IMR-90 (cell line): Measurements from ENCODE around the gene MLLT10. TPM values are rescaled to one million over a fixed set of nuclear protein-coding genes. Genes with fewer than 3 reads are reported as not detected.

Experiments
- ATAC-seq: fragments of 200-7000 bp; cut with Tn5 transposase; 2 replicates; pipeline ENCODE4 v1.9.1; 2020; ENCODE audit warnings: low read depth, mild to moderate bottlenecking, moderate library complexity
- BruUV-seq: library from RNA; stranded (reverse); fragments of 400-500 nt; replicated peaks from 2 replicates; lab custom pipeline; 2021; lab: Mats Ljungman, UMichigan
- CTCF ChIA-PET: fragments of 300-600 bp; formaldehyde crosslinking; extraction: SDS; loops from one replicate; lab custom pipeline; 2021; ENCODE audit warnings: antibody characterized with exemption; lab: Yijun Ruan, JAX
- POLR2A ChIA-PET: fragments of 300-600 bp; sonication (Branson Sonifier 250); formaldehyde crosslinking; loops from one replicate; lab custom pipeline; 2022; ENCODE audit warnings: antibody characterized with exemption; ENCODE audit not compliant: unreplicated experiment; lab: Charles Lee
- DNase-seq: peaks from one replicate; pipeline ENCODE4 v3.0.0; 2013
- H2AFZ ChIP-seq: replicated peaks from 2 replicates; pipeline ENCODE3; 2013; ENCODE audit warnings: low read length, mild to moderate bottlenecking; ENCODE audit not compliant: poor library complexity
- H2AK5ac ChIP-seq: 2 replicates; pipeline ENCODE4 v1.6.1; 2013; ENCODE audit warnings: low read depth, low read length, inconsistent platforms
- H2AK9ac ChIP-seq: replicated peaks from 2 replicates; pipeline ENCODE3; 2013; ENCODE audit warnings: mild to moderate bottlenecking, low read depth, low read length, moderate library complexity; ENCODE audit not compliant: poor library complexity
- H2BK120ac ChIP-seq: 2 replicates; pipeline ENCODE4 v1.6.1; 2013; ENCODE audit warnings: low read depth, low read length, inconsistent platforms
- H2BK15ac ChIP-seq: 3 replicates; pipeline ENCODE4 v1.6.1; 2013; ENCODE audit warnings: low read depth, low read length, inconsistent platforms
- H2BK20ac ChIP-seq: 2 replicates; pipeline ENCODE4 v1.6.1; 2013; ENCODE audit warnings: low read depth, mild to moderate bottlenecking, inconsistent platforms, low read length, moderate library complexity
- H2BK5ac ChIP-seq: 2 replicates; pipeline ENCODE4 v1.6.1; 2013; ENCODE audit warnings: mild to moderate bottlenecking, low read depth, low read length, inconsistent platforms; ENCODE audit not compliant: poor library complexity, severe bottlenecking
- H3K14ac ChIP-seq: replicated peaks from 2 replicates; pipeline ENCODE4 v1.6.1; 2013; ENCODE audit warnings: low read depth, low read length, inconsistent platforms
- H3K18ac ChIP-seq: 2 replicates; pipeline ENCODE4 v1.6.1; 2013; ENCODE audit warnings: low read depth, low read length, control low read depth
- H3K23ac ChIP-seq: 2 replicates; pipeline ENCODE4 v1.6.1; 2013; ENCODE audit warnings: low read depth, low read length, inconsistent platforms
- H3K27ac ChIP-seq: 2 replicates; pipeline ENCODE4 v1.5.1; 2013; ENCODE audit warnings: mild to moderate bottlenecking, control low read depth, low read length; ENCODE audit not compliant: insufficient read depth
- H3K27me3 ChIP-seq: 2 replicates; pipeline ENCODE4 v1.6.1; 2013; ENCODE audit warnings: low read length; ENCODE audit not compliant: control insufficient read depth, insufficient read depth
- H3K36me3 ChIP-seq: 2 replicates; pipeline ENCODE4 v1.6.1; 2013; ENCODE audit warnings: low read length, mixed read lengths; ENCODE audit not compliant: control insufficient read depth, insufficient read depth
- H3K4ac ChIP-seq: 2 replicates; pipeline ENCODE4 v1.6.1; 2013; ENCODE audit warnings: low read depth, low read length, inconsistent platforms
- H3K4me1 ChIP-seq: 2 replicates; pipeline ENCODE4 v1.6.1; 2013; ENCODE audit warnings: low read length, mixed read lengths; ENCODE audit not compliant: control insufficient read depth, insufficient read depth
- H3K4me2 ChIP-seq: 2 replicates; pipeline ENCODE4 v1.6.1; 2013; ENCODE audit warnings: low read depth, mild to moderate bottlenecking, control low read depth, low read length, moderate library complexity
- H3K4me3 ChIP-seq: 2 replicates; pipeline ENCODE4 v1.5.1; 2013; ENCODE audit warnings: low read depth, mild to moderate bottlenecking, control low read depth, low read length, moderate library complexity; ENCODE audit not compliant: insufficient read depth
- H3K56ac ChIP-seq: 2 replicates; pipeline ENCODE4 v1.6.1; 2013; ENCODE audit warnings: low read length, inconsistent platforms; ENCODE audit not compliant: insufficient read depth; ENCODE audit errors: extremely low read depth
- H3K79me1 ChIP-seq, 2 experiments: 2 replicates each; pipeline ENCODE4 v1.6.1; 2013; ENCODE audit warnings: low read length in 2 of 2, inconsistent platforms in 1 of 2, low read depth in 1 of 2
- H3K9ac ChIP-seq: 2 replicates; pipeline ENCODE4 v1.6.1; 2013; ENCODE audit warnings: low read depth, low read length, control low read depth
- H3K9me1 ChIP-seq: 2 replicates; pipeline ENCODE4 v1.6.1; 2013; ENCODE audit warnings: low read length, inconsistent platforms; ENCODE audit not compliant: insufficient read depth
- H3K9me3 ChIP-seq: 2 replicates; pipeline ENCODE4 v1.6.1; 2013; ENCODE audit warnings: low read length; ENCODE audit not compliant: control insufficient read depth, insufficient read depth
- H4K20me1 ChIP-seq: 2 replicates; pipeline ENCODE4 v1.6.1; 2013; ENCODE audit warnings: low read length, inconsistent platforms; ENCODE audit not compliant: insufficient read depth
- H4K5ac ChIP-seq: 2 replicates; pipeline ENCODE4 v1.6.1; 2013; ENCODE audit warnings: mild to moderate bottlenecking, low read depth, low read length, control low read depth
- H4K8ac ChIP-seq, 2 experiments: 2 replicates each; pipeline ENCODE4 v1.6.1; 2013; ENCODE audit warnings: low read depth in 2 of 2, low read length in 2 of 2, control low read depth in 1 of 2, inconsistent platforms in 1 of 2
- H4K91ac ChIP-seq: 2 replicates; pipeline ENCODE4 v1.6.1; 2013; ENCODE audit warnings: low read depth, low read length, inconsistent platforms; ENCODE audit not compliant: insufficient read depth
- CEBPB ChIP-seq: IDR thresholded peaks from 2 replicates; pipeline ENCODE4 v1.6.1; 2012; ENCODE audit warnings: low read depth, low read length, improper control_type of control experiment
- CTCF ChIP-seq: conservative IDR thresholded peaks from 2 replicates; pipeline ENCODE4 v1.5.1; 2012; ENCODE audit warnings: mild to moderate bottlenecking, low read depth, low read length, improper control_type of control experiment
- ELK1 ChIP-seq: fragments of 150-350 bp; IDR thresholded peaks from 2 replicates; pipeline ENCODE4 v1.6.1; 2016; ENCODE audit warnings: low read depth, mild to moderate bottlenecking, low read length, moderate library complexity, borderline replicate concordance
- SMC3 ChIP-seq: fragments of 150-350 bp; IDR thresholded peaks from 2 replicates; pipeline ENCODE4 v1.6.1; 2016; ENCODE audit warnings: low read depth, mild to moderate bottlenecking, antibody characterized with exemption, low read length, moderate library complexity
- WGBS, 2 experiments: methylation state at CpG; one replicate each; pipeline versions ENCODE4 v1.1.5 to v1.1.7; 2013; ENCODE audit warnings: missing lambda C conversion rate in 2 of 2; ENCODE audit not compliant: insufficient read length in 1 of 2; ENCODE audit errors: extremely low coverage in 2 of 2; 5-methylcytosine and 5-hydroxymethylcytosine counted together
- dilution Hi-C: fragments of 300-500 bp; cut with HindIII; formaldehyde crosslinking; loops from one replicate; pipeline ENCODE4 v1.14.3; 2018; ENCODE audit warnings: low sequenced_read_pairs; ENCODE audit not compliant: unreplicated experiment
- in situ Hi-C: fragments of 300-500 bp; cut with MboI; formaldehyde crosslinking; loops from 3 replicates; pipeline ENCODE4 v1.14.3; 2019; ENCODE audit warnings: low sequenced_read_pairs, inconsistent platforms, mixed read lengths
- intact Hi-C: fragments of 100-400 bp; cut with micrococcal nuclease; formaldehyde crosslinking; loops from 2 replicates; pipeline ENCODE4 v1.10.0; 2022
- polyA plus RNA-seq, 3 experiments: library from polyadenylated mRNA; depleted of rRNA; stranded (reverse); fragments of >200 nt; gene quantifications; 2 replicates each; pipeline ENCODE4 v1.2.3, GENCODE V29; 2012; ENCODE audit warnings: low replicate concordance in 1 of 3
- total RNA-seq: library from RNA; depleted of rRNA; stranded (reverse); fragments of >200 nt; gene quantifications from 2 replicates; pipeline ENCODE4 v1.2.3, GENCODE V29; 2012
- TF ChIP-seq, protein P1 (sequence below): fragments of 150-350 bp; IDR thresholded peaks from 2 replicates; pipeline ENCODE4 v1.6.1; 2017; ENCODE audit warnings: mild to moderate bottlenecking, antibody characterized with exemption, low read length, low read depth

The MLLT10 gene
- total and polyA plus RNA-seq, 2 of the 4 experiments (the other 2 are of a cell fraction): 22.5 to 29.0 TPM

DNA sequence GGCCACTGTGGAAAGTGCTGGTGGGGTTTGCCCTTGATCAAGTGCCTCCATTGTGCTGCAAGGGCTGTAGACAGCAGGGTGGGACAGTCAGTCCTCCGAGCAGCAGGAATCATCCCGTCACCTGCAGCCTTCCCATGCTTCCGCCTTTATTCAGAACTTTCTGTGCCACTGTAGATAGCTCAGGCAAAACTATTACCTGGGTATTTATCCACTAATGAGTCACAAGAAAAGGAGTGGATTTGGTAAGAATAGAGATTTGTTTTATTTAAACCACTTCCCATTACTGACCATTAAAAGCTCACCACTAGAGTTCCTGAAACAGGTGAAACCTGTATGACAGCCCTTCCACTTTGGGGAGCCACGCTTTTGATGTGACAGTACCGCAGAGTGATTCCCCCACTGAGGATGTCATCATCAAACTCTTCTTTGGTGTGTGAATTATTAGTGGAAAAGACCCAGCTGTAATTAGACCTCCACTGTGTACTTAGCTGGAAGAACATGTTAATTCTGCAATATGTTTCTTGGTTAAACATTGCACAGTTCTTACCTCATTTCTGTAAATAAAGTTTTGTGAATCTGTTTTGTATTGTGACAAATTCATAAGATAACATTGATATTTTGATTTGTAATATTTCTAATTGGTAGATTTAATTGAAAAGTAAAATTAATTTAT is 208.8 kb downstream of the MLLT10 start:
- H3K4me1 ChIP-seq: no peaks in the 10 kb centered on the region
- TF ChIP-seq CEBPB (no peak), SMC3 (no peak), CTCF (no peak), ELK1 (no peak)
- TF ChIP-seq, protein P1, sequence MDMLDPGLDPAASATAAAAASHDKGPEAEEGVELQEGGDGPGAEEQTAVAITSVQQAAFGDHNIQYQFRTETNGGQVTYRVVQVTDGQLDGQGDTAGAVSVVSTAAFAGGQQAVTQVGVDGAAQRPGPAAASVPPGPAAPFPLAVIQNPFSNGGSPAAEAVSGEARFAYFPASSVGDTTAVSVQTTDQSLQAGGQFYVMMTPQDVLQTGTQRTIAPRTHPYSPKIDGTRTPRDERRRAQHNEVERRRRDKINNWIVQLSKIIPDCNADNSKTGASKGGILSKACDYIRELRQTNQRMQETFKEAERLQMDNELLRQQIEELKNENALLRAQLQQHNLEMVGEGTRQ: no peak
- no peak overlapping the region for H4K91ac ChIP-seq
- H2AK9ac ChIP-seq: no peak overlapping the region
- H3K4me3 ChIP-seq: no peak overlapping the region
- H3K14ac ChIP-seq: no peak overlapping the region
- H2BK15ac ChIP-seq: no peak overlapping the region
- DNase-seq: no peak
- ATAC-seq: no peak
- WGBS, 2 experiments: no CpG with 5 or more reads among the region's 5 CpGs
- H4K8ac ChIP-seq: no peak overlapping the region
- no peaks in the 10 kb centered on the region for H3K9me3 ChIP-seq
- no peak overlapping the region for H3K9ac ChIP-seq
- H2BK5ac ChIP-seq: no peak overlapping the region
- H3K23ac ChIP-seq: no peak overlapping the region
- peaks cover 4% of the 10 kb centered on the region; the same call in 1 of the 2 replicates for H3K9me1 ChIP-seq
- H3K56ac ChIP-seq: no peak overlapping the region
- H2BK120ac ChIP-seq: no peak overlapping the region
- no peaks in the 10 kb centered on the region for H3K27me3 ChIP-seq
- dilution Hi-C loops (no loop called here), in situ Hi-C loops (loop anchor here (25.0 kb wide), 1 partner anchor 656 kb away; no protein-coding TSS in a partner anchor), intact Hi-C loops (no loop called here)
- ChIA-PET CTCF (no interaction called here), POLR2A (no interaction called here)
- H3K36me3 ChIP-seq: peaks cover 30% of the 10 kb centered on the region
- no peak overlapping the region for H2BK20ac ChIP-seq
- H2AK5ac ChIP-seq: no peak overlapping the region
- no peak overlapping the region for H3K27ac ChIP-seq
- no peaks in the 10 kb centered on the region; the same call in 1 of the 2 replicates for H4K20me1 ChIP-seq
- no peak overlapping the region for H3K4me2 ChIP-seq
- no TSS peak for BruUV-seq
- no peak overlapping the region for H2AFZ ChIP-seq
- no peak overlapping the region for H3K18ac ChIP-seq
- no peak overlapping the region for H3K4ac ChIP-seq
- H3K79me1 ChIP-seq: peaks cover 0 to 3% of the 10 kb centered on the region in 2 experiments; a peak in 2 of 4 replicates
- no peak overlapping the region for H4K5ac ChIP-seq
